Parathyroid adenoma (tissue), 2 donors: ENCODE results near the gene HEBP2.

Experiments used
- H2AFZ ChIP-seq: fragments of 300-600 bp; sonication (generic); one replicate; pipeline ENCODE4 v1.7.0; 2017; ENCODE audit warnings: antibody characterized with exemption, mild to moderate bottlenecking
- H3K27ac ChIP-seq: fragments of 300-600 bp; sonication (generic); one replicate; pipeline ENCODE4 v1.7.0; 2017
- H3K27me3 ChIP-seq: fragments of 300-600 bp; sonication (generic); one replicate; pipeline ENCODE4 v1.7.0; 2017; ENCODE audit warnings: low read length; ENCODE audit not compliant: control insufficient read depth, insufficient read depth
- H3K36me3 ChIP-seq: fragments of 300-600 bp; sonication (generic); one replicate; pipeline ENCODE4 v1.7.0; 2017; ENCODE audit warnings: low read length; ENCODE audit not compliant: control insufficient read depth, insufficient read depth
- H3K4me1 ChIP-seq: fragments of 300-600 bp; sonication (generic); one replicate; pipeline ENCODE4 v1.7.0; 2017; ENCODE audit warnings: control low read depth
- H3K4me2 ChIP-seq: fragments of 300-600 bp; sonication (generic); one replicate; pipeline ENCODE4 v1.7.0; 2017; ENCODE audit warnings: low read length
- H3K4me3 ChIP-seq: fragments of 300-600 bp; sonication (generic); one replicate; pipeline ENCODE4 v1.7.0; 2017; ENCODE audit warnings: low read depth, low read length
- H3K79me2 ChIP-seq: fragments of 300-600 bp; sonication (generic); one replicate; pipeline ENCODE4 v1.7.0; 2017; ENCODE audit warnings: control low read depth
- H3K9ac ChIP-seq: fragments of 300-600 bp; sonication (generic); one replicate; pipeline ENCODE4 v1.7.0; 2017; ENCODE audit warnings: mild to moderate bottlenecking
- H3K9me3 ChIP-seq: fragments of 300-600 bp; sonication (generic); one replicate; pipeline ENCODE4 v1.7.0; 2017; ENCODE audit warnings: low read length; ENCODE audit not compliant: control insufficient read depth
- TF ChIP-seq, protein P1 (sequence below): fragments of 300-600 bp; sonication (generic); IDR thresholded peaks from one replicate; pipeline ENCODE4 v1.7.0; 2017; ENCODE audit warnings: antibody characterized with exemption, mild to moderate bottlenecking
- donor health status: primary hyperparathyroidism.

HEBP2 gene

GRCh38 chr6:138427701-138428100, 23.7 kb downstream of the HEBP2 start:
- Histone ChIP-seq H3K4me2 (no peak overlapping the region), H3K4me3 (no peak overlapping the region), H3K9me3 (no peaks in the 10 kb centered on the region), H3K27me3 (no peaks in the 10 kb centered on the region), H3K79me2 (no peaks in the 10 kb centered on the region), H3K9ac (no peak overlapping the region), H3K27ac (no peak overlapping the region), H3K4me1 (no peaks in the 10 kb centered on the region), H3K36me3 (no peaks in the 10 kb centered on the region), H2AFZ (no peak overlapping the region)
- TF ChIP-seq, protein P1, sequence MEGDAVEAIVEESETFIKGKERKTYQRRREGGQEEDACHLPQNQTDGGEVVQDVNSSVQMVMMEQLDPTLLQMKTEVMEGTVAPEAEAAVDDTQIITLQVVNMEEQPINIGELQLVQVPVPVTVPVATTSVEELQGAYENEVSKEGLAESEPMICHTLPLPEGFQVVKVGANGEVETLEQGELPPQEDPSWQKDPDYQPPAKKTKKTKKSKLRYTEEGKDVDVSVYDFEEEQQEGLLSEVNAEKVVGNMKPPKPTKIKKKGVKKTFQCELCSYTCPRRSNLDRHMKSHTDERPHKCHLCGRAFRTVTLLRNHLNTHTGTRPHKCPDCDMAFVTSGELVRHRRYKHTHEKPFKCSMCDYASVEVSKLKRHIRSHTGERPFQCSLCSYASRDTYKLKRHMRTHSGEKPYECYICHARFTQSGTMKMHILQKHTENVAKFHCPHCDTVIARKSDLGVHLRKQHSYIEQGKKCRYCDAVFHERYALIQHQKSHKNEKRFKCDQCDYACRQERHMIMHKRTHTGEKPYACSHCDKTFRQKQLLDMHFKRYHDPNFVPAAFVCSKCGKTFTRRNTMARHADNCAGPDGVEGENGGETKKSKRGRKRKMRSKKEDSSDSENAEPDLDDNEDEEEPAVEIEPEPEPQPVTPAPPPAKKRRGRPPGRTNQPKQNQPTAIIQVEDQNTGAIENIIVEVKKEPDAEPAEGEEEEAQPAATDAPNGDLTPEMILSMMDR: no peak

DNA sequence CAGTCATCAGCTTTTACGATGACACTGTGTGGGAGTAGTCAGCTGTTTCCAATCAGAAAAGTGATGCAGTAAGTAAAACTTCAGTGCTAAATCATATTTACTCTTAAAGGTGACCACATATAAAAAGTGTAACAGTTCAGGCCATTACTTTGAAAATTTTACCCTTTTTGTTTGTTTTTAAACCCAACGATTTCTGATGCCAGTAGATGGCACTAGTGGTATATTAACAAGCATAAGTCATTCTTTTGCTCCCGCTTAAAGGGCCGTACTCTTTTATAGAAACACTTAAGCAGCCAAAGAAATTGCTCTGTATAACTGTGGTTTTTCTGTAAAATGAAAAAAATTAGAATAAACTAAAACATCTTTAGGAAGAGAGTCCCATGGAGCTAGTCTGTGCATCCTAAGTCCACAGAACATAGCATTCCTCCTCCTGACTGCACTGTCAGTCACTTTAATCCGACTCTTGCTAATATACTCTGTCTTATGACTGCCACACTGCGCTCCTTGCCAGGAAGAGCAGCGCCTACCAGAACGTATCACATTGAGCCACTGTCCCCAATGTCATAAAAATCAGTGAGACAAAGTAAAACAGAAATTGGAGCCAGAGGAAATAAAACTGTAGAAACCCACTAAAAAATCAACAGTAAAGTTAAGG, 25.0 kb downstream of the HEBP2 start:
- Histone ChIP-seq H3K9ac (no peak overlapping the region), H3K9me3 (no peaks in the 10 kb centered on the region), H3K4me2 (no peak overlapping the region), H3K27me3 (no peaks in the 10 kb centered on the region), H3K4me3 (no peak overlapping the region), H3K4me1 (no peaks in the 10 kb centered on the region), H3K36me3 (no peaks in the 10 kb centered on the region), H3K27ac (no peak overlapping the region), H3K79me2 (no peaks in the 10 kb centered on the region), H2AFZ (peak overlapping the region; percentile 39)
- TF ChIP-seq, protein P1: peak; percentile 76

- H3K79me2 ChIP-seq: no peaks in the 10 kb centered on the region
- H3K27me3 ChIP-seq: no peaks in the 10 kb centered on the region
- H3K9me3 ChIP-seq: no peaks in the 10 kb centered on the region
- no peak overlapping the region for H3K9ac ChIP-seq
- TF ChIP-seq, protein P1: no peak
- no peak overlapping the region for H2AFZ ChIP-seq
- H3K4me1 ChIP-seq: no peaks in the 10 kb centered on the region
- no peak overlapping the region for H3K27ac ChIP-seq
- no peak overlapping the region for H3K4me3 ChIP-seq
- no peaks in the 10 kb centered on the region for H3K36me3 ChIP-seq
- H3K4me2 ChIP-seq: no peak overlapping the region
Measured at GRCh38 chr6:138429761-138430160, 25.7 kb downstream of the HEBP2 start.

DNA sequence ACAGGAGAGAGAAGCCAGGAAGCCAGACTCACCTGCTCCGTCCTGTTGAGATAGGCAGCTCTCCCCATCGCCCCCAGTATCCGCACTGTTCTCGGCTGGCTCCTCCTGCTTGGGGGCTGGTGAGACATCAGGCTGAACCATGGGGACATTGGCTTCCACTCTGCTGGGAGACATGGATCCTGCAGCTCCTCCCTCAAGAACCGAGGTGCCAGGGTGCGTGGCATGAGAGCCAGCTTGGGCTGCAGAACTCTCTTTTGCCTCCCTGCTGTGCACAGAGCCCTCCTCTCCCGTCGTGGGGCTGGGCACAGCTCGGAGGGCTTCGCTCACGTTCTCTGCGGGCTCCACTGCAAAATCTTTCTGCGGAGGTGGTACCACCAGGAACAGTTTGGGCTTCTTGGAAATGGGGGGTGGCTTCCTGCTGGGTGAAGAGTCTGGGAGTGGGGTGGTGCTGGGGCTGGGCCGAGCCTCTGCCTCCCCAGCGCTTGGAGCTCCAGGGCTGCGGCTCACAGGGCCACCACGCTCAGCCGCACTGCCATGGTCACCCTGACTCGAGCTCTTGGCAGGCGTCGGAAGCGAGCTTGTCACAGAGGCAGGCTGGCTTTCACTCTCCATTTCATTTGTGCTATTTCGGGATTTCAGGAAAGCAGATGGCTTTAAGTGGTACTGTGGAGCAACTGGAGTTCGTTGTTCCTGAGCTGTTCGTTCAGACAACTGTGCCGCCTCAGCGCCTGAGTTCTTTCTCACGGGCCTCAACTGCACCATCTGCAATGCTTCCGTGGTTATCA, 26.5 kb downstream of the HEBP2 start:
- no peaks in the 10 kb centered on the region for H3K4me1 ChIP-seq
- no peak overlapping the region for H3K4me2 ChIP-seq
- TF ChIP-seq, protein P1: no peak
- no peaks in the 10 kb centered on the region for H3K27me3 ChIP-seq
- no peaks in the 10 kb centered on the region for H3K36me3 ChIP-seq
- H3K9ac ChIP-seq: no peak overlapping the region
- no peak overlapping the region for H3K27ac ChIP-seq
- H3K79me2 ChIP-seq: no peaks in the 10 kb centered on the region
- no peak overlapping the region for H3K4me3 ChIP-seq
- no peak overlapping the region for H2AFZ ChIP-seq
- H3K9me3 ChIP-seq: no peaks in the 10 kb centered on the region
